Fibroblast of the aortic adventitia (primary cell): ENCODE measurements around the gene CLN6. TPM values are rescaled to one million over a fixed set of nuclear protein-coding genes. Genes with fewer than 3 reads are reported as not detected.

Experiments used
- DNase-seq: peaks from one replicate; pipeline ENCODE4 v3.0.0-alpha.2; 2010; ENCODE audit warnings: low read depth
- H3K4me3 ChIP-seq: 2 replicates; pipeline ENCODE4 v1.5.1; 2011; ENCODE audit warnings: low read depth, mild to moderate bottlenecking, control low read depth, low read length, moderate library complexity
- total RNA-seq: library from RNA; depleted of rRNA; stranded (reverse); fragments of >200 nt; gene quantifications from 2 replicates; pipeline ENCODE4 v1.2.3, GENCODE V29; 2012; ENCODE audit warnings: low replicate concordance
- TF ChIP-seq, protein P1 (sequence below): IDR thresholded peaks from 2 replicates; pipeline ENCODE4 v1.5.1; 2011; ENCODE audit warnings: mild to moderate bottlenecking, low read length, control low read depth, inconsistent platforms; ENCODE audit not compliant: insufficient read depth

CLN6 gene
- total RNA-seq, 1 donor, result 25.9 TPM

DNA sequence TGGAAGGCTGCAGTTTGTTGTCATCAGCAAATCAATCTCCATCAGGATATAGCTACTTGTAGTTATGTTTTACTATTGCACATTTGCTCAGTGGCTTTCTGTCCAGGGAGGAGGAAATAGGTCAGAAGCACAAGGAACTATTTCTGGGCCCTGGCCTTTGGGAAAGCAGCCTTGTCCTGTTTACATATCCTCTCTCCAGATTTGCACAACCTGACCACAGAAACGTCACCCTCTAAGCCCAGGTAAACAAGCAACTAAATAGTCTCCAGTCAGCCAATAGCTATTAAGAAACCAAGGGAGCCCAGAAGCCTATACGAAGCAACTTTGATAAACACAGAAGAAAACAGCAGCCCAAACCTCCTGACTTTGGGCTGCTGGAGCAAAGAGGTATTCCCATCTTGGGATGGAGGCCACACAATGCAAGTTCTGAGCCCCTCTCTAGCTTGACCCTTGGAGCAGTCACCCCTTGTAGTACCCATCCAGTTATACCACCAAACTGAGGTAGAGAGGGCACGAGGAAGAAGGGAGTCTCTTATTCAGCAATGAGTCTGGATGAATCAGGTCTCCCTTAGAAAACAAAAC, 45.7 kb upstream of the CLN6 start:
- TF ChIP-seq, protein P1, sequence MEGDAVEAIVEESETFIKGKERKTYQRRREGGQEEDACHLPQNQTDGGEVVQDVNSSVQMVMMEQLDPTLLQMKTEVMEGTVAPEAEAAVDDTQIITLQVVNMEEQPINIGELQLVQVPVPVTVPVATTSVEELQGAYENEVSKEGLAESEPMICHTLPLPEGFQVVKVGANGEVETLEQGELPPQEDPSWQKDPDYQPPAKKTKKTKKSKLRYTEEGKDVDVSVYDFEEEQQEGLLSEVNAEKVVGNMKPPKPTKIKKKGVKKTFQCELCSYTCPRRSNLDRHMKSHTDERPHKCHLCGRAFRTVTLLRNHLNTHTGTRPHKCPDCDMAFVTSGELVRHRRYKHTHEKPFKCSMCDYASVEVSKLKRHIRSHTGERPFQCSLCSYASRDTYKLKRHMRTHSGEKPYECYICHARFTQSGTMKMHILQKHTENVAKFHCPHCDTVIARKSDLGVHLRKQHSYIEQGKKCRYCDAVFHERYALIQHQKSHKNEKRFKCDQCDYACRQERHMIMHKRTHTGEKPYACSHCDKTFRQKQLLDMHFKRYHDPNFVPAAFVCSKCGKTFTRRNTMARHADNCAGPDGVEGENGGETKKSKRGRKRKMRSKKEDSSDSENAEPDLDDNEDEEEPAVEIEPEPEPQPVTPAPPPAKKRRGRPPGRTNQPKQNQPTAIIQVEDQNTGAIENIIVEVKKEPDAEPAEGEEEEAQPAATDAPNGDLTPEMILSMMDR, result no peak
- no peak for DNase-seq
- no peak overlapping the region for H3K4me3 ChIP-seq

DNA sequence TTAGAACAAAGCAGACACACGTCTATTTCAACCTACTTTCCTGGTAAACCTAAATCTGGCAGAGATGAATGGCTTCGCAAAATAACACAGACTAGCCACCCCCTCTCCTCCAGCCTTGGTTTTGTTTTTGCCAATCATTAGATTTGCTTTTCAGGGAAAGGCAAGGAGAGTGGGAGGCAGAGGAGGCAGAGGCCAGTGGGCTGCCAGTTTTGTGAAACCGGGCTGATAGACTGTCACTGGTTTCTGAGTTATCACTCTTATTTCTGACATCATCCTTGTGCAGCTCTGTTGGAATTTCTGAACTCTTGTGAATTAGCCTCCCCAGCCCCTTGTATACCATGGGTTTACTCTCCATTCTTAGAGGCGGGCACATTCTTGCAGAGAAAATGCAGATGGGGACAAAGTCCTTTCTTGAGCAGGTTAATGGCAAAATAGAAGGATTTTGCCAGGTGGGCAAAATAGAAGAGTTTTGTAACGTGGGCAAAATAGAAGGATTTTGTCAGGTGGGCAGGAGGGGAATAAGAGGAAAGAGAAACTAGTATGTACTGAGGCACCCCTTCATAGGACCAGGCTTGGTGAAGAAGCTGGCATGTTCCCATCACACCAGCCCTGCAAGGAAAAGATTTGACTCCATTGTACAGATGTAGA, 44.8 kb upstream of the CLN6 start:
- TF ChIP-seq, protein P1, result no peak
- H3K4me3 ChIP-seq, result no peak overlapping the region
- no peak for DNase-seq

DNA sequence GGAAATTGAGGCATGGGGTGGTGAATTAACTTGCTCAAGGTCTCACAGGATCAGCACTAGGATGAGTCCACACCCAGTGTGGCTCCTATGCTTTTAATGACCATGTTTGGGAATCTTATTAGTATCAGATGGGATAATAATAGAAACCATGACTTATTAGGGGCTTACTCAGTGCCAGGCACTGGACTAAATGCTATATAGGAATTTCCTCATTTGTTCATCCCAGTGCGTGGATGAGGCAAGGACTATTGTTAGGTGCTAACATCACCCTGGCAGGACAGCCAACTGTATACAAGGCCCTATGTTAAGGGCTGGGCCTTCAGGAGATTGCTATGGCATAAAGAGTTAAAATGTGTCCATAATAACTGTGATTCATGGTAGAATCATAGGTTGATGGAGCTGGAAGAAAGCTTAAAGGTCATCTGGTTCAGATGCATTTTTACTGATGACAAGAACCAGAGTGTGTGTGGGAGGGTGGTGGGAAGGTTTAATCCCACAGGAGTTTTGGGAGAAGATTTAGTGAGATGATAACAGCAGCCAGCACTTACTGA, 43.3 kb upstream of the CLN6 start:
- DNase-seq, result peak; percentile 91
- no peak overlapping the region for H3K4me3 ChIP-seq
- TF ChIP-seq, protein P1, result no peak

DNA sequence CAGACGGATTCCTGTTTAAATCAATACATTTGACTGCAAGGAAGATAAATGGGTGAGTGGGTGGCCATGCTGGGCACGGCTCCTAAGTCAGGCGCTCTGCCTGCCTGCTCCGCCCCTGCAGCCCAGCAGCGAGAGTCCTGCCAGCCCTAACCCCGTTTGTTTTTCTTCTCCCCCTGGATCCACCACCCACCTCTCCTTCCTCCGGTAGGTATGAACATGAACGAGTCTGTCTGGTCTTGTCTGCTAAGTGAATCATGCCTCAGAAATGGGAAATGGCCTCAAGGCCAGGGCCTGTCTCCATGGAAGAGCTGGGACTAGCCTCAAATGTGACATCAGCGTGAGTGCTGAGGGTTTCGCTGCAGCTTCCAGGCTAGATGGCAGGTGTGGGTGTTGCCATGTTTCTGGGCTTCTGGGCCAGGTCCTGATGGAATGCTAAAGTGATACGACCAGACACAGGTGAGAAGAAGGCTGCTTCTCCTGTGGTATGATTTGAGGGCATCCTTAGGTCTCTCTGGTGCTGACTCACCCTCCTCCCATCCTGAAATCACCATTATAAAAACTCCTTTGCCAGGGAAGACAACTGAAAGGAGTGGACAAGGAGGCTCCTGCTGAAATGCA, 42.4 kb upstream of the CLN6 start:
- peak; percentile 72 for DNase-seq
- H3K4me3 ChIP-seq, result peak overlapping the region; percentile 19
- TF ChIP-seq, protein P1, result no peak

DNA sequence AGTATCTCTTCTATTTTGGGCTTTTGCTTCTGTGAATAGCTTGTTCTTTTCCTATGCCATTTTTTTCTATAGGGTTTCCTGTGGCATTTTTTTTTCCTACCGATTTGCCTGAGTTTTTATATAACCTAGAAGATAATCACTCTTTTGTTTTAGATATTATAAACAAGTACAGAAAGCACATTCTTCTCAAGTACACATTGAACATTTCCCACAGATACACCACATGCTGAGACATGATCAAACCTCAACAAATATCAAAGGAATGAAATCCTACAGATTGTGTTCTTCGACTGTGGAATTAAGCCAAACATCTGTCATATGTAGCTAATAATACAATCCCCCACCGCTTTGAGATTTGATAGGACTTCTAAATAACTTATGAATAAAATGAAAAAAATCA, 38.9 kb upstream of the CLN6 start:
- no peak for DNase-seq
- no peak overlapping the region for H3K4me3 ChIP-seq
- TF ChIP-seq, protein P1, result no peak

DNA sequence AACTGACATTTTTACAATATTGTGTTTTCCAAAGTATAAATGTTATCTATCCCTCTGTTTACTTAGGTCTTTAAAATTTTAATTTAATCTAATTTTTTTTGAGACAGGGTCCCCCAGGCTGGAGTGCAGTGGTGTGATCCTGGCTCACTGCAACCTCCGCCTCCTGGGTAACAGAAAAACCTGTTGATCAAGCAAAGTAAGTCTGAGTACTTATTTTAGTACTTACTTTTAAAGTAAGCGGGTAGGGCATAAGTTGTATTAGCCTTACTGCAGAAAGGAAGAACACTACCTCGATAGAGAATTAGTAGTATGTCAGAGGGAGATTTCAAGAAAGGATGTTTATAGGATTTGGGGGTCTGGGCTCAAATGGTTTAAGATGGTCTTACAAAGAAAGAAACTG, 36.1 kb upstream of the CLN6 start:
- TF ChIP-seq, protein P1, result no peak
- no peak overlapping the region for H3K4me3 ChIP-seq
- no peak for DNase-seq
